Measurements from ENCODE around the gene ITIH1. TPM values are rescaled to one million over a fixed set of nuclear protein-coding genes. Genes with fewer than 3 reads are reported as not detected.

Gene ITIH1
- total RNA-seq, 1 donor from 2014 or later = 0.80 TPM

DNA sequence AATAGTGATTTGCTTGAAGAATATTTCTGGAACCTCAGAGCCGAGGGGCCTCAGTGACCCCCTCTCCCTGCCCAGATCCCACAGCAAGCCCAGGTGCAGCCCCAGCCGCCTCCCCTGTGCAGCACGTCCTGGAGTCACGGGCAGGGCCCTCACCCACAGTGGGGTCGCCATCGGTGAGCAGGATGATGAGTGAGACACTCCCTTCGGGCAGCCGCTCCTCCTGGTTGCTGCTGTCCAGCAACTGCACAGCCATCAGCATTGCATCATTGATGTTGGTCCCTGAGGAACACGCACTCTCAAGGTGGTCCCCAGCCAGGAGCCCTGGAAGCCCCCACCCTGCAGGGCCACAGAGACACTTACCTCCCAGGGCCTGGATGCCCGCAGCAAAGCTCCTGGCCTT, 46.6 kb downstream of the ITIH1 start:
- no peaks in the 10 kb centered on the region for H3K36me3 Mint-ChIP-seq (ENCODE audit: low read depth)
- intact Hi-C loops (cut with micrococcal nuclease) = no loop called here
- no peaks in the 10 kb centered on the region for H3K27me3 Mint-ChIP-seq
- H3K9me3 Mint-ChIP-seq = no peaks in the 10 kb centered on the region
- DNase-seq = no peak
- no peaks in the 10 kb centered on the region for H3K4me1 Mint-ChIP-seq
- ATAC-seq (ENCODE audit: low read depth) = no peak
- ChIA-PET POLR2A (no interaction called here), CTCF (no interaction called here)
- no peak overlapping the region for H3K27ac Mint-ChIP-seq
- TF ChIP-seq CTCF (IDR thresholded peaks at IDR 0.05) = no peak
- no peak overlapping the region for H3K4me3 Mint-ChIP-seq

DNA sequence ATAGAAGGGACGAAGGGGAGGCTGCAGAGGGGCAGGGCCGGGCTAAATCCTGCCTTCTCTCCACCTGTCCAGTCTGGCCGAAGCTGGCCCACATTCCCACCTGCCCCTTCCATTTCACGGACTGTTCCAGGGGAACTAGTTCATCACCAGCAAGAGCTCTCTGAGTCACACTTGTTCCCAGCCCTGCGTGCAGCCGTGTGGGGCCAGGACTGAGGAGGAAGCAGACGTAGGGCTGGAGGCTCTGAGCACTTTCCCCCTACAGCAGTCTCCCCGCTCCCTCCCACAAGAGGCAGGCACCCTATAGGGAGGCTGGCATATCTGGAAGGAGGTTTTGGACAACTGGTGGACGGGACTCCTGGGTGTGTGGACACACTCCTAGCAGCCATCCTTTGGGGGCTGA, 50.0 kb downstream of the ITIH1 start:
- no peaks in the 10 kb centered on the region for H3K36me3 Mint-ChIP-seq (ENCODE audit: low read depth)
- ChIA-PET POLR2A (no interaction called here), CTCF (no interaction called here)
- H3K9me3 Mint-ChIP-seq = no peaks in the 10 kb centered on the region
- H3K27me3 Mint-ChIP-seq = no peaks in the 10 kb centered on the region
- H3K27ac Mint-ChIP-seq = no peak overlapping the region
- intact Hi-C loops (cut with micrococcal nuclease) = no loop called here
- ATAC-seq (ENCODE audit: low read depth) (no peak), DNase-seq (no peak)
- no peak for TF ChIP-seq CTCF (IDR thresholded peaks at IDR 0.05)
- H3K4me1 Mint-ChIP-seq = no peaks in the 10 kb centered on the region
- no peak overlapping the region for H3K4me3 Mint-ChIP-seq

DNA sequence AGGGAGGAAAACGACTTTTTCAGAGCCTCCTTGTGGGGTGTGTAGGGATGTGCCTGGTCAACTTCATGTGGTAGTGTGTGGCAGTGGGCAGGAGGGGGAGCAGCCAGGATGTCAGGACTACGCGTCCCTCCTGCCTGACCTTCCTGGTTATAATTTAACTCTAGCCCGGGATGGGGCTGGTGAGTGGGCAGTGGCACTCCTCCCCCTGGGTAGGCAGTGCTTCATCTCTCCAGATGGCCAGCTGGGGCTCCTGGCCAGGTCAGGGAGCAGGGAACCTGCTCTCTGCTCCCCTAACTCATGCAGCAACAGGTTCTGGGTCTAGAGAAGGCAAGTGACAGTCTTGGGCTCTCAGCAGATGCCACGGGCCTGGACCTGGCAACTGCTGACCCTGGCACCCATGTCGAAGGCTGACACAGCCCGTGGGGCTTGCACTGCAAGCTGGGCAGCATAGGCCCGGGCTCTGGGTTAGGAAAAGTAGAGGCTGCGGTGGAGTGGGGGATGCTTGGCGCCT, 50.5 kb downstream of the ITIH1 start:
- ChIA-PET CTCF (no interaction called here), POLR2A (interaction anchor here (0.6 kb wide), 1 partner anchor 22 kb away, joined by 3 read pairs; no protein-coding TSS in a partner anchor)
- no peak overlapping the region for H3K4me3 Mint-ChIP-seq
- intact Hi-C loops (cut with micrococcal nuclease) = no loop called here
- no peak for DNase-seq
- no peak for TF ChIP-seq CTCF (IDR thresholded peaks at IDR 0.05)
- ATAC-seq (ENCODE audit: low read depth) = no peak
- no peak overlapping the region for H3K27ac Mint-ChIP-seq
- no peaks in the 10 kb centered on the region for H3K36me3 Mint-ChIP-seq (ENCODE audit: low read depth)
- H3K27me3 Mint-ChIP-seq = no peaks in the 10 kb centered on the region
- no peaks in the 10 kb centered on the region for H3K4me1 Mint-ChIP-seq
- no peaks in the 10 kb centered on the region for H3K9me3 Mint-ChIP-seq

DNA sequence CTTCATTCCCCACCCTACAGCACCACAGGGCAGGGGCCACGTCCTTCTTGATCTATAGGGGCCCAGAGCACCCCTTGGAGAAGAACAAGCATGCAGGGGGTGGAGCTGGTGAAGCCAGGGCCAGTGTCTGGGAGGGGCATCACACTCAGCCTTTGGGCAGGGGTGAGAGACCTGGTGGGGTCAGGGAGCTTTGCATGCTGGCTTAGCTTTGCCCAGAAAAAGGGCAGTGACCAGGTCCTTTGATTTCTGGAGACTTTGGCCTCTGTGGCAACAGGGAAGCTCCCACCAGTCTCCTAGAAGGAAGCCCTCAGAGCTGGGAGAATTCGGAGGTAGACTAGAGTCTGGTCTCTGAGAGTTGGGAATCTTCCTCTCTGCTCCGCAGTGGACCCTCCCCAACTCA, 52.1 kb downstream of the ITIH1 start:
- CTCF ChIA-PET = no interaction called here
- Mint-ChIP-seq H3K9me3 (no peaks in the 10 kb centered on the region), H3K4me1 (no peaks in the 10 kb centered on the region), H3K27ac (no peak overlapping the region), H3K27me3 (no peaks in the 10 kb centered on the region), H3K4me3 (no peak overlapping the region), H3K36me3 (ENCODE audit: low read depth) (peaks cover 1% of the 10 kb centered on the region)
- DNase-seq (no peak), ATAC-seq (ENCODE audit: low read depth) (no peak)
- POLR2A ChIA-PET = no interaction called here
- intact Hi-C loops (cut with micrococcal nuclease) = no loop called here
- no peak for TF ChIP-seq CTCF (IDR thresholded peaks at IDR 0.05)

DNA sequence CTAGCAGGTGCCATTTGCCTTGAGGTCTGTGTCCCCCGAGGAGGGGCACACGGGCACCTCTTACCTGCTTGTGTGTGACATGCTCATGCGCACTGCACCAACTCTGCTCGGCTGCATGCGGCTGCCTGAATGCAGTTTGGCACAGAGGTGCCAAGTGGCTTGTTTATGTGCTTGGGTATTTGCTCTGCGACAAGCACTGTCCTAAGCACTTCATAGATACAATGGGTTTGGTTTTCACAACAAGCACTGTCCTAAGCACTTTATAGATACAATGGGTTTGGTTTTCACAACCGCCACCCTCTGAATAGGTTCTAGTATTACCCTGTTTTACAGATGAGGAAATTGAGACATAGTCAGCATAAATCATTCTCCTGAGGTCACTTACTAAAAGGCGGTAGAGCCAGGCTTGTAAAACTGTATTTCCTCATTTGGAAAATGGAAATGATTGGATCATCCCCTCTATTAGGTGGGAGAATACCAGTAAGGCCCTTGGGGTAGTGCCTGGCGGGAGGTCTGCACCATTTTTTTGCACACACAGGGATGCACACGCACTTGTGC, 52.6 kb downstream of the ITIH1 start:
- intact Hi-C loops (cut with micrococcal nuclease) = no loop called here
- Mint-ChIP-seq H3K4me1 (no peaks in the 10 kb centered on the region), H3K4me3 (no peak overlapping the region), H3K27ac (no peak overlapping the region), H3K36me3 (ENCODE audit: low read depth) (peaks cover 3% of the 10 kb centered on the region), H3K9me3 (no peaks in the 10 kb centered on the region), H3K27me3 (no peaks in the 10 kb centered on the region)
- DNase-seq = no peak
- no peak for TF ChIP-seq CTCF (IDR thresholded peaks at IDR 0.05)
- POLR2A ChIA-PET = no interaction called here
- ATAC-seq (ENCODE audit: low read depth) = no peak
- CTCF ChIA-PET = no interaction called here

Data from activated B cell treated with CpG ODN at 0.5 μM for 24 hours (primary cell).